Germinal center (tissue), 1 donor: ENCODE measurements around the gene TINAGL1.
A peak's percentile ranks its signal among the peaks of the same experiment; 100 is the strongest.

Experiments
- DNase-seq: peaks from one replicate; pipeline ENCODE4 v3.0.0; 2012; ENCODE audit warnings: mixed read lengths, low spot score

The TINAGL1 gene

DNA sequence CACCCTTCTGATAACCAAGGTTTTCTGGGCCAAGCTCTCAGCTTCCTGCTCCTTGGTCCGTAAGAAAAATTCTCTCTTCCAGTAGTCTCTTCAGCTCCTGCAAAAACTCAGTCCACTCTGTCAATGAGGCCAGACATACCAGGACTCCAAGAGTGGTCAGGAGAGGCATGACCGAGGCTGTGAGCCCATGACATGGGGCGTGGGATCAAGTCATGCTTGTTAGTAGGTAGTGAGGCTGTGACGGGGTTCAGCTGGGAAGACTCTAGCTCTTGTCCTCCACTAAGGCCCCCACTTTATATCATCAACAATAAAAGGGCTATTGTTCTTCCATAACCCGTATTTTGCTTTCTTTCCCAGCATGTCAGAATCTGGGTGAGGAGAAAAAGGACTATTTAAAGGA, 31.0 kb downstream of the TINAGL1 start:
- DNase-seq, result no peak

DNA sequence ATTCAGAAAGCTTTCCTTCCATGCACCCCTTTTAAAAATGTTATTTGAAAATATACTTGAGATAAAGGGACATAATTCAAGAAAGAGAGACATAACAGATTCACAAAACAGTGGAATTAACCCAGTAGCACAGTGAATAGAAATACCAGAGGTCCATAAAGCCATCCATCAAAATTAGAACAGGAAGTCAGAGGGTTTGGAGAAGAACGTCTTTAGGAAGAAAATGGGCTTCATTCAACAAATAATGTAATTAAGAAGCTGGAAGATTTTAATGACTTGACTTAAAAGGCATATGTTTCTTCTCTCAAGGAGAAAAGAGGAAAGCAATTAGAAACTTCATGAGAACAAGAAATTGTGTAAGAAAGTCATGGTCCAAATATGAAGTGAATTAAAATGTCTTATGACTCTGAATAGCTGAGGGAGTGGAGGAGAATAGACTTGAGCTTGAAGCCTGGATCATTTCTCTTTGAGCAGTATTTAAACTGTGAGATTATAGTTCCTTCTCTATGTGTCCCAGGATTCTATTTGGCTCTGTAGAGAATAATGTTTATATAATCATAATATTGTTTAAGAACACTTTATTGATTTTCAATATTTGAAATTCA, 33.3 kb downstream of the TINAGL1 start:
- DNase-seq, result no peak

DNA sequence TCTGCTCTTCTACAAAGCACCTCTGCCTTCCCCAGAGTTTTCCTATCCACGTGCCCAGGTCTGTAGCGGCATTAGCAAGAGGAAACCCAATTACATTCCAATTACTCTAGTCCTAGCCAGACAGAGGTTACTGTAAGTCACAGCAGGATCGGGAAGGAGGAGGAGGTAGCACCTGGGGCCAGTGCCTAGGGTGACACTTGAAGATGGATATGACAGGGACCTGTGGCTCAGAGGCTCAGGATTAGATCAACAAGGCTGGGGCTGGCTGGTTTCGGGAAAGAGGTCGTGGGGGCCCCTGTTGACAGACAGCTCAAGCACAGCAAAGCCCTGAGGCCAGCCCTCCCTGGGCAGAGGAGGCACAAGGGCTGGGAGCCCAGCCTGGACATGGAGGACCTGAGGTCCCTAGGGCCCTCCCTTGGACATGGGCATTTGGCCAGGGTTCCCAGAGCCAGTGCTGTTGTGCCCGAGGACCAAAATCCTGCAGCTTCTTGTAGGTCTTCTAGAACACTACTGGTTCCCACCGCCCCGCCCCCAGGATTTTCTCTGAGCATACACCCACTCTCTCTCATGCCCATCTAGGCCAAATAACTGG, 38.2 kb downstream of the TINAGL1 start:
- DNase-seq, result no peak

DNA sequence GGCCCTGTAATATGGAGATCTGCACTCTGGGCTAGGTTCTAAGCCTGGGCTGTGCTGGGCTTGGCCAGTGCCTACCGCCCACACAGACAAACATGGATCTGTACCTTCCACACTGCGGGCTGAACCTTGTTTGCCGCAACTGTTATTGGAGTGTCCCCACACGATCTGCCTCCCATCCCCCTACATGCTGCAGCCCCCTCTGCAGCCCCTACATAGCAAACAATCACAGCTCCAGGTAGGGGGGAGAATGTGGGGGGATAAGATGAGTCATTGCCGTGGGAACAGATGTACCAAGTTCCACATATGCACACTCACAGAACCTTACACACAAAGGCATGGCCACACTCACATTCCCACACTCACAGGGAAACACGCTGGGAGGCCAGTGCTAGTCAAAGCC, 39.1 kb downstream of the TINAGL1 start:
- DNase-seq, result no peak

DNA sequence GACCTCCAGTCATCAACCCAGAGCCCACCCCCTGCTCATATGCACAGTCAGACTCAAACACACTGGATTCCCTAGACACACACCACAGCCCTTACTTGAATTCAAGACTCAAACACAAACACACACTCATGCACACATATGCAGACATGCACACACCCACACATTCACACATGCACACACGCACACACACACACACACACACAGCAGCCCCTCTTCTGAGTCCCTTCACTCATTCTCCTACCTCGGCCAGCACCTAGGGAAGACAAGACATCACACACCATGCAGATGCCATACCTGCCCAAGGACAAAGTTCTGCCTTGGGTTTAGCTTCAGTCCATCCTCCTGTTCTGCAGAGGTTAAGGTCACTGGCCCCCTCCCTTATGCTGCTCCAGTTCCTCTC, 39.6 kb downstream of the TINAGL1 start:
- DNase-seq, result no peak

DNA sequence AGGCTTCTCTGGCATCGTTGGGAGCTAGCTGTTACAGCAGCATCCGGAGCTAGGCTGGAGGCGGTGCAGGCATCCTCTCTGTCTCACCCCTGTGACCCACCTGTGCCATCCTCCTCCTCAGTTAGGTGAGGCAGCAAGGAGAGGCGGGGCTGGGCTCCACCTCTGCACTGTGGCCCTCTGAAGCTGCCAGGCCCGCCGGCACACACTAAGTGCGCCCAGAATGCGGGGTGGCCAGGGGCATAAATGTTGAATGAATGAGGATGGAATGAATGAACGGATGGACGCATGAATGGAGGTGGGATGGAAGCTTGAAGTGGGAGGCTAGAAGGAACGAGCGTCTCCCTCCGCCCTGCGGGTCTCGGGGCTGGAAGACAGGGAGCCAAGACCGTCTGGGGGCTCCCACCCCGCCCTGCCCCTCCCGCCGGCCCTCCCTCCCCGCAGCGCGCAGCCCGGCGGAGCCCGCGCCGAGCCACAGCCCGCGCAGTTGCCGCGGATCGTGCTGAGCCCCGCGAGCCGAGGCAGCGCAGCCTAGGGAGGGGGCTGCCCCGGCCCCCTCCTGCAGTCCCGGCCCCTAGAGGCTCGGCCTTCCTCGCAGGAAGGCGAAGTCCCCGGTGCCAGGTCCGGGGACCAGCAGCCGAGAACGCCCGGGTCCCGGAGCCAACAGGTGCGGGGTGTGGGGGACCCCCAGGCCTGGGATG, 41.1 kb downstream of the TINAGL1 start, which contains the start of gene HCRTR1:
Gene HCRTR1, plus strand, starts transcription at position 472 of the 698 bp plus-strand sequence. CDS start 1,504 bp downstream, outside the sequence.
- DNase-seq, result no peak

DNA sequence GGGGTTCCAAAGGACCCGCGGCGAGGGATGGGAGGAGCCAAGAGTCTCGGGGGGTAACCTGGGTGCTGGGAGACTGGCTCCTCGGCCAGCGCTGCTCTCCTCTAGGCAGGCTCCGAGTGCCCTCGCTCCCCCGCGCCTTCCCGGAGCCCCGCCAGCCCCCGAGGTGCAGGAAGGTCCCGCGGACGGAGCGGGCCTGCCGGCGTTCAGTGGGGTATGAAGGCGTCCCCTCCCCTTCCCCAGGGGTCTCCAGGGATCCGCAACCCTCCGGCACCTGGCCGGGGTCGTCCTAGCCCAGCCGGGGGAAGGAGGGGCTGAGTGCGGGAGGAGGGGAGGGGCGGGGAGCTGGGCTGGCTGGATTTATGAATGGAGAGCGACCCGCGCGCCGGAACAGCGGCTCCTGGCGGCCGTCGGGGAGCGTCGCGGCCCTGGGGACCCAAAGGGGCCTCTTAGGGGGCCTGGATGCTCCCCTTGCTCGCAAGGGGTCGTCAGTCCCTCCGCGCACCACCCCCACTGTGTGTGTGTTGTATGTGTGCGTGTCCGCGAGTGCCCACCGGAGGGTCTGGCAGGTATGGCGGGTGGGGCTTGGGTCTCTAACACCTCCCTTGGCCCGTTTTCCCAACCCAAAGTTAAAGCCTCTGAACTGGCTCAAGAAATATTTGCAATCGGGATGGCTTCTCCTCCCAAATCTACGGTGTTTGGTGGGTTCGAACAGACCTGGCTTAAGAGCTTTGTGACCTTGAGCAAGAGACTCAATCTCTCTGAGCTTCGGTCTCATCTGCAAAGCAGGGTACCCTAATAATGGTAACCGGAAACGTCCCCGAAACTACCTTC, 41.8 kb downstream of the TINAGL1 start:
- DNase-seq, result peak; percentile 74

DNA sequence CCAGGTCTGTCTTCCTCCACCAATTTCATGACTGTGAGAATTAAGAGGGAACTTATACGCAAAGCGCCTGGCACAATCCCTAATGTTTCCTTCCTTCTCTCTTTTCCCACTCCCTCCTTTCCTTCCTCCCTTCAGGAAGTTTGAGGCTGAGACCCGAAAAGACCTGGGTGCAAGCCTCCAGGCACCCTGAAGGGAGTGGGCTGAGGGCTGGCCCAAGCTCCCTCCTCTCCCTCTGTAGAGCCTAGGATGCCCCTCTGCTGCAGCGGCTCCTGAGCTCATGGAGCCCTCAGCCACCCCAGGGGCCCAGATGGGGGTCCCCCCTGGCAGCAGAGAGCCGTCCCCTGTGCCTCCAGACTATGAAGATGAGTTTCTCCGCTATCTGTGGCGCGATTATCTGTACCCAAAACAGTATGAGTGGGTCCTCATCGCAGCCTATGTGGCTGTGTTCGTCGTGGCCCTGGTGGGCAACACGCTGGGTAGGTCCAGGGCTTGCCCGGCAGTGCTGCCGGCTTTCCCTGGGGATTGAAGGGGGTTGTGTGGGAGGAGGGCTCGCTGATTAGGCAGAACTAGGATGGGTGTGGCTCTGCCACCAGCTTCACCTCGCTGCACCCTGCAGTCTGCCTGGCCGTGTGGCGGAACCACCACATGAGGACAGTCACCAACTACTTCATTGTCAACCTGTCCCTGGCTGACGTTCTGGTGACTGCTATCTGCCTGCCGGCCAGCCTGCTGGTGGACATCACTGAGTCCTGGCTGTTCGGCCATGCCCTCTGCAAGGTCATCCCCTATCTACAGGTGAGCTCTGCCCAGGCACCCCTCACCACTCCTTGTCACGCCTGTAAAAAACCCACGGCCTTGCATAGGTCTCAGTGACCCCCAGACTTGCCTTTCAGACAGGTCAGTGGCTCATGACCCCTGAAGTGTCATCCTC, 42.9 kb downstream of the TINAGL1 start:
- DNase-seq, result no peak

DNA sequence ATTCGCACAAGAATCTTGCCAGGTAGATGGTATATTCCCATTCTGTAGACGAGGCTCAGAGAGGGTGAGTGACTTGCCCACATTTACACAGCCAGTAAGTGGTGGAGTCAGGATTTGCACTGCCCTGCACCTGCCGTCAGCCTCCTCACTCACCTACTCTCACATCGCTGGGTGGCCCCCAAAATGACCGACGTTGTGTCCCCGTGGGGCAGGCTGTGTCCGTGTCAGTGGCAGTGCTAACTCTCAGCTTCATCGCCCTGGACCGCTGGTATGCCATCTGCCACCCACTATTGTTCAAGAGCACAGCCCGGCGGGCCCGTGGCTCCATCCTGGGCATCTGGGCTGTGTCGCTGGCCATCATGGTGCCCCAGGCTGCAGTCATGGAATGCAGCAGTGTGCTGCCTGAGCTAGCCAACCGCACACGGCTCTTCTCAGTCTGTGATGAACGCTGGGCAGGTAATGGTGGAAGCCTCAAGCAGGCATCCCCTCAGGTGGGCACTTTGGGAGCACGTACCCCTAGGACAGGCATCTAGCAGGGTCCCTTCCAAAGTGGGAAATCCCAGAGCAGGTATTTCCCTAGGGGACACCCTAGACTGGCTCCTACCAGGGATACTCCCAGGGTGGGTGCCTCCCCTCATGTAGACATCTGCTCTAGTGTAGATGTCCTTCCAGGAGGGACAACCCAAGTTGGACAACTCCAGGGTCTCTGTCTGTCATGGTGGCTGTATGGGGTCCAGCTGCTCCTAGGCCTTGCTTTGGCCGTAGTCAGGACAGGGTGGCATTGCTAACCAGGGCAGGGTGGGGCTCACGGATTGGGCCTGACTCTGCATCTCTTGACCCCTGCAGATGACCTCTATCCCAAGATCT, 44.5 kb downstream of the TINAGL1 start:
- DNase-seq, result no peak

DNA sequence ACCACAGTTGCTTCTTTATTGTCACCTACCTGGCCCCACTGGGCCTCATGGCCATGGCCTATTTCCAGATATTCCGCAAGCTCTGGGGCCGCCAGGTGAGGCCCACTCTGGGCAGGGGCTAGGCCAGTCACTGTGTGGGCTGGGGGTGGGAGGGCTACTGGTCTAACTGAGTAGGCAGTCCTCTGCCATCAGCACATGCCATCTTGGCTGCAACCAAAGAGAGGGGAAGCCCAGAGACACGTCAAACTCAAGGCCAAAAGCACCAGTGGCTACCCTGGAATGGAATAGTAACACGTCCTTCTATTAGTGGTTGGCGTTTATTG, 45.1 kb downstream of the TINAGL1 start:
- DNase-seq, result no peak

DNA sequence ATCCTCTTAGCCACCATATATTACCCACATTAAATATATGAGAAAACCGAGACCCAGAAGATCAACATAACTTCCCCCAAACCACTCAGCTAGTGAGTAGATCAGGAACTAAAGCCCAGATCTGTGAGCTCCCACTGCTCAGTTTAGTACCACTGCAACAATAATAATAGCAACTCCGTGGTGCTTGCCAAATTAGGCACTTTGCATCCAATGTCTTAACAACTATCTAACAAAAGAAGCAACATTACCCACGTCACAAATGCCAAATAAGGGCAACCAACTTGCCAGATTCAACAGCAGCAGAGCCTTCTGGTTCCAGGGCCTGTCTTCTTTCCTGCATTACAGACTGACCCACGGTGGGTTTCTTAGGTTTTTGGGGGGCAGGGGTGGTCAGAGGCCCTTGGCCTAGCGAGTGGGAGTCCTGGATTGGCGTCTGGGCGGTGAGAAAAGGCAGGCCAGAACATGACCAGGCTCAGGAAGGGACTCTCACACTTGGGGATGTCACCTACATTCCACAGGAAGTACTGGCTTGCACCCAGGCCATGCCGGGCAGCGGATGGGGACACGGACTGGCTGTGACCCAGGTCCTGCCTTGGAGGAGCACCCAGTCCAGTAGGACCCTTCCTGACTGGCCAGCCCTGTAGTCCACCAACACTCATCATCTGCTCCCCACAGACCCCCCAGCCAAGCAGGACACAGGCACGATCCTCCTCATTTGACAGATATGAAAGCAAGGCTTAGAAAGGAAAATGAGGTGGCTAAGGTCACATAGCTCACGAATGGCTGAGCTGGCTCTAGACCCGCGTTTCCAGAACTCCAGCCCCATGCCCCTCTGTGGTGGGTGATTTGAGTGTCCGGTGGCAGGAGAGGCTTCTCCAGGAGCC, 45.8 kb downstream of the TINAGL1 start:
- DNase-seq, result no peak

DNA sequence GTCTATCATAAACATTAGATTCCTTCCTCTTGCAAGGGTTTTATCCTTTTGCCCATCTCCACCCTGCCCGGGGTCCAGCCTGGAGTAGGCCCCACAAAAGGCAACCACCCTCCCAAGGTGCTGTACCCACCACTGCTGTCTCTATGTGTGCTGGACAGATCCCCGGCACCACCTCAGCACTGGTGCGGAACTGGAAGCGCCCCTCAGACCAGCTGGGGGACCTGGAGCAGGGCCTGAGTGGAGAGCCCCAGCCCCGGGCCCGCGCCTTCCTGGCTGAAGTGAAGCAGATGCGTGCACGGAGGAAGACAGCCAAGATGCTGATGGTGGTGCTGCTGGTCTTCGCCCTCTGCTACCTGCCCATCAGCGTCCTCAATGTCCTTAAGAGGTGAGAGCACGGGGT, 47.0 kb downstream of the TINAGL1 start:
- no peak for DNase-seq

DNA sequence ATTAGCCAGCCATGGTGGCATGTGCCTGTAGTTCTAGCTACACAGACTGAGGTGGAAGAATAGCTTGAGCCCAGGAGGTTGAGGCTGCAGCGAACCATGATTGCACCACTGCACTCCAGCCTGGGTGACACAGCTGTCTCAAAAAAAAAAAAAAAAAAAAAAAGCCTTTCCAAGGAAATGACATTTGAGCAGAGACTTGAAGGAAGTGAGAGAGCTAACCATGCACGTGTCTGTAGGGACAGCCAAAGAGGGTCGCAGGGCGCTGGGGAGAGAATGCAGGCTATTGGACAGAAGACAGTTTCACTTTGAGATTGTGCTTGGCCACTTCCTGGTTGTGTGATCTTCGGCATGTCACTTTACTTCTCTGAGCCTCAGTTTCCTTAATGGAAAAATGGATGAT, 48.0 kb downstream of the TINAGL1 start:
- no peak for DNase-seq

DNA sequence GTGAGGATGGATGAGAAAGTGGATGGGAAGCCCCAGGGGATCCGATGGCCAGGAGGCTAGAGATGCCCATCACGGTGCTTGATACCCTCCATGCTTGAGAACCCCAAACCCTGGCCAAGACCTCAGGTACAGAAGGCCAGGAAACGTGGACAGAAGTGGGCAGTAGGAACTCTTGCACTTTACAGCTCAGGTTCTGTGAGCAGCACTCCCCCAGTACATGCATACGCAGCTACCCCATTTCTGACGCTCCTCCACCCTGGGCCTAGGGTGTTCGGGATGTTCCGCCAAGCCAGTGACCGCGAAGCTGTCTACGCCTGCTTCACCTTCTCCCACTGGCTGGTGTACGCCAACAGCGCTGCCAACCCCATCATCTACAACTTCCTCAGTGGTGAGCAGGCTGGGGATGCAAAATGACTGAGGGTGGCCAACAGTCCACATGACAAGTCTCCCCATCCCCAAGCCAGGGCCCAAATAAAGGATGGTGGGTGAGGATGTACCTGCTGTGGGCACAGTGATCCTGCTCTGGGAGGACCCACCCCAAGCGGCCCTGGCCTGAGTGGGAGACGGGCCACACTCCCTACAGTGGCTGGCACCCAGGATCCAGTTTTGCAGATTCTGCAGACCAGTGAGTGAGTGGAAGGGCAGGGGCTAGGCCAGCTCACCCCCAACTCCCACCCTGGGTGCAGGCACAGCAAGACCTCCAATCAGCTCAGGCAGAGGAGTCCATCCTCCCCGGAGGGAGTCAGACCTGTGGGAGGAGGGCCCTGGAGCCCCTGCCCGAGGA, 48.6 kb downstream of the TINAGL1 start:
- DNase-seq, result no peak

DNA sequence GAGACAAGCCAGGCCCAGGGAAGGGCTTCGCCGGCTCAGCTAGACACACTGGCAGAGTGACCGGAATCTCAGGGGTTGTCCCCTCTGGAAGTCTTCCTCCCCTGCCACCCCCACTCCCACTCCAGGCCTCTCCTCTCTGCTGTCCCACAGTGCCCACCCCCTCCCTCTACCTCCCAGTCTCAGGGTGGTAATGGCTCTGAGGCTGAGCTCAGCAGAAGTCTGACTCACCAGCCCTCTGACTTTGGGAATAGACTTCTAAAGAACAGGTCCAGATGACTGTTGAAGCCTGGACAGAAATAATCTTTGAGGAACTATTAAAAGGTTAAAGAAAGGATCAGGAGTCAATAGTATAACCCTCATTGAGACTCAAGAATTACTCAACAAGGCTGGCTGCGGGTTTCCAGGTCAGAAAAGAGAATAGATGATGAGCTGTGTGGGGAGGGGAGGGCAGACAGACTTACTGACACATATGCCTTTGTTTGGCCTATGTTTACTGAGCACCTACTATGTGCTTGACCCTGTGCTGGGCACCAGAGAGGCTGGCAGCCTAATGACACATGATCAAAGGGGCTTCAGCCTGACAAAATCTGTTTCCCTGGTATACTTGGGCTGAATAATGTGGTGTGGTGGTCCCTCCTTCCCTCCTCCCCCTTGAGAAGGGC, 49.4 kb downstream of the TINAGL1 start:
- no peak for DNase-seq

DNA sequence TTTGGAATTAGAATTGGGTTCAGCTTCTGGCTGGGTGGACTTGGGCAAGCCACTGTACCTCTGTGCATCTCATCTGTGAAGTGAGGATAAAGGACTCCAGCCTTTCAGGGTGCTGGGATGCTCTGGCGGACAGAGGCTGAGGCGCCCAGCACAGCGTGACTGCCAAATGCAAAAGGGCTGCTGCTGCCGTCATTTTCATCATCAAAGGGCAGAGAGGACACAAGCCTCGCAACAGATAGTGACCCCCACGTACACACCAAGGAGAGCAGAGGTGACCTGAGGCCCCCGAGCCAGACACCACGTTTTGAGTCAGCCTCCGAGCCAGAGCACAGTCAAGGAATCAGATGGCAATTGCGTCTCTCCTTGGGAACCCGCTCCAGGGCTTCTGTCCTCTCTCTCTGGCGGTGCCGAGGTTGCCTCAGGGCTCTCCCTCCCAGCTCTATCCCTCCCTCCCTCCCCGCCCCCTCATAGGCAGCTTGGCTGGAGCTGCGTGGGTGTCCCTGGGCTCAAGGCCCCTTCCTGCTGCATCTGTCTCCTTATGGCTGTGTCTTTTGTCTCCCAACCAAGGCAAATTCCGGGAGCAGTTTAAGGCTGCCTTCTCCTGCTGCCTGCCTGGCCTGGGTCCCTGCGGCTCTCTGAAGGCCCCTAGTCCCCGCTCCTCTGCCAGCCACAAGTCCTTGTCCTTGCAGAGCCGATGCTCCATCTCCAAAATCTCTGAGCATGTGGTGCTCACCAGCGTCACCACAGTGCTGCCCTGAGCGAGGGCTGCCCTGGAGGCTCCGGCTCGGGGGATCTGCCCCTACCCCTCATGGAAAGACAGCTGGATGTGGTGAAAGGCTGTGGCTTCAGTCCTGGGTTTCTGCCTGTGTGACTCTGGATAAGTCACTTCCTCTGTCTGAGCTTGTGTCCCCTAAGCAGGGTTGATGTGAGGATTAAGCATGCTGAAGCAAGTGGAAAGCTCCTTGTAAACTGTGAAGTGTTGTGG, 50.2 kb downstream of the TINAGL1 start:
- DNase-seq, result no peak

DNA sequence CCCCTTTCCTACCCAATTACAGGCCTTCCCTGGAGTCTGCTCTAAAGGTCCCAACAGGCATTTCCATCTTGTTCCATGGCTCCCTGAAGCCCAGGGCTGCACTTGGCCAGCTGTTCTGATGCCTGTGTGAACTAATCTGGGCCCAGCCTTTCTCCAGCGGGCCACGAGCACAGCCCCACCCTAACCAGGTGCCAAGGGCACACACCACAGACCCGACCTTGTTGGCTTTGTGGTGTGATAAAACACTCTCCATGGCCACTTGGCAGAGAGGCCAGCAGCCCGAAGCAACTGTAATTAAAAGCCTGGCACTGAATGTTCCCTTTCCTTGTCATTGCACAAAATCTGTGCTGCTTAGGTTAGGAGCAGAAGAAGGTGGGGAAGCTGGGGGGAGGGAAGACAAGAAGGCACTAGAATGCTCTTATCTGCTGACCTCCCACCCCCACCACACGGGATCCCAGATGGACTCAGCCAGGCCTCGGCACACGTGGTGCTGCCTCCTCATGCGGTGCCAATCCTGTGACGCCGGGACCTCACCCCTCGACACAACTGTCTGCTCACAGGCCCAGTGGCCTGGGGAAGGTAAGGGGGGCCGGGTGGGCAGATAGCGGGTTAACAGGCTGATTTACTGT, 51.1 kb downstream of the TINAGL1 start:
- DNase-seq, result no peak
